GM18858 (cell line): Measurements from ENCODE around the gene CDV3.

Source experiments
- ATAC-seq: cut with Tn5 transposase; IDR thresholded peaks from one replicate; pipeline ENCODE4 v1.9.1; 2021; ENCODE audit not compliant: unreplicated experiment

Gene CDV3

GRCh38 chr3:133563816-133564215, 9.7 kb upstream of the CDV3 start:
- ATAC-seq: no peak

GRCh38 chr3:133568294-133569014, 5.0 kb upstream of the CDV3 start:
- no peak for ATAC-seq

GRCh38 chr3:133570139-133570936, 3.1 kb upstream of the CDV3 start:
- no peak for ATAC-seq

- ATAC-seq: no peak
Observed at GRCh38 chr3:133570937-133571320, 2.6 kb upstream of the CDV3 start.

GRCh38 chr3:133572158-133573053, 1.1 kb upstream of the CDV3 start:
- ATAC-seq: peak; percentile 27

- peak; percentile 46 for ATAC-seq
Observed at GRCh38 chr3:133573054-133573628, 345 bp upstream of the CDV3 start.

- ATAC-seq: peak; percentile 20
Observed at GRCh38 chr3:133574260-133574881, 885 bp downstream of the CDV3 start.

- no peak for ATAC-seq
Observed at GRCh38 chr3:133575086-133575485, 1.6 kb downstream of the CDV3 start.

- ATAC-seq: no peak
Observed at GRCh38 chr3:133576169-133576568, 2.7 kb downstream of the CDV3 start.

GRCh38 chr3:133578548-133579191, 5.2 kb downstream of the CDV3 start:
- ATAC-seq: no peak

- ATAC-seq: no peak
Observed at GRCh38 chr3:133583396-133583795, 9.9 kb downstream of the CDV3 start.

GRCh38 chr3:133588035-133588434, 14.5 kb downstream of the CDV3 start:
- no peak for ATAC-seq

- no peak for ATAC-seq
Observed at GRCh38 chr3:133588784-133589465, 15.4 kb downstream of the CDV3 start.

- ATAC-seq: no peak
Observed at GRCh38 chr3:133589503-133589902, 16.0 kb downstream of the CDV3 start.

GRCh38 chr3:133591271-133591742, 17.8 kb downstream of the CDV3 start:
- no peak for ATAC-seq

- no peak for ATAC-seq
Observed at GRCh38 chr3:133592843-133593242, 19.4 kb downstream of the CDV3 start.

- no peak for ATAC-seq
Observed at GRCh38 chr3:133593243-133593642, 19.8 kb downstream of the CDV3 start.

GRCh38 chr3:133595341-133595740, 21.9 kb downstream of the CDV3 start:
- no peak for ATAC-seq

GRCh38 chr3:133598405-133598804, 24.9 kb downstream of the CDV3 start:
- ATAC-seq: no peak
